SU-DHL-6 (cell line): ENCODE data around the gene APOL4.

Experiments used
- CTCF ChIP-seq: fragments of 200-600 bp; sonication (generic); IDR thresholded peaks from one replicate; pipeline ENCODE4 v1.5.1; 2017; ENCODE audit warnings: antibody characterized with exemption, mild to moderate bottlenecking, low read length, moderate library complexity; ENCODE audit not compliant: insufficient read depth, poor library complexity, severe bottlenecking
- EZH2phosphoT487 ChIP-seq: fragments of 200-600 bp; sonication (generic), shearing (Covaris generic); conservative IDR thresholded peaks from 2 replicates; pipeline ENCODE4 v1.6.1; 2018; ENCODE audit warnings: mild to moderate bottlenecking, antibody characterized with exemption, low read length, moderate library complexity, mixed read lengths

- TF ChIP-seq CTCF: no peak
- no peak for TF ChIP-seq EZH2phosphoT487
These were observed 45.5 kb downstream of the APOL4 start for GRCh38 chr22:36156119-36156514.
